GM12865 (cell line): ENCODE measurements around the gene LEMD1.

Experiments
- DNase-seq: peaks from one replicate; pipeline ENCODE4 v3.0.0; 2010; ENCODE audit warnings: low read depth
- H3K4me3 ChIP-seq: 2 replicates; pipeline ENCODE4 v1.5.1; 2011; ENCODE audit warnings: mild to moderate bottlenecking, low read depth, low read length, control low read depth
- TF ChIP-seq, protein P1 (sequence below): IDR thresholded peaks from 2 replicates; pipeline ENCODE4 v1.5.1; 2011; ENCODE audit warnings: low read length, control low read depth, low read depth, inconsistent platforms; ENCODE audit not compliant: insufficient read depth; ENCODE audit errors: missing control alignments

The LEMD1 gene

DNA sequence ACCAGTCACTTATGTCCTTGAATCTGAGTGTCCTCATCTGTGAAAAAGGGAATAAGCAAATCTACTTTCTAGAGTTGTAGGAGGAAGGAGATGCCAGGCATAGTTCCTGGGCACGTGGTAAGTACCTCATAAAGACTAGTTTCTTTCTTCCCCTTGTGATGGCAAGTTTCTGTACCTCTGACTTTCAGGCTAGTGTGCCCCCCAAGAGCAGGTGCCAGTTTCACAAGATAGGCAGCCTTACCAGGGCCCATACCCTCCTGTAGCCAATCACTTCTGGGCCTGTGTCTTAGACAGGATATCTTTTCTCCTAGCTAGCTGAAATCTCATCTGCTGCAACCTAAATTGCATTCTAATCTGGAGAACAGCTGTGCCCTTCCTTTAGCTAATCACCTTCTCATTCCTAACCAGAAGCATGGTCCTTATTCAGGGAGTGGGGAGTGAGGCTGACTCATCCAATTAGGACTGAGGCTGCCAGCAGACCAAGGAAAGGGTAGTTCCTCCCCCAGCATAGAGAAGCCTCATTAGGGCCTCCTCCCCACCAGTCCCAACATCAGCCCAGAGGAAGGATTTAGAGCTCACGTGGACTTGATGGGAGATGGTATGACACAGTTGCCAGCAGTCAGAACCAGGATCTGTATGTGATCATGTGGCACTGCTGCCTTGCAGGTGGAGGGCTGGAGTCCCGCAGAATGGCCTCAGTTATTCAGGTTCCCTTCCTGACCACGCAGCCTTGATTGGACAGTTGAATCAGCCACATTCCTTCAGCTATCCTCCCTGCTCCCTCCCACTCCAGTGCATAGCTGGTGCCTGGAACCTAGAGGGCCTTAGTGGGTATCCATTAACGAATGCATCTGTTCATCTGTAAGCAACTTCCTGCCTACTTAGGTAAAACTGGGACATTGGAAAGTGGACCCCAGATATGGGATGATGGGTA is 73.0 kb downstream of the LEMD1 start:
- DNase-seq: no peak
- TF ChIP-seq, protein P1, sequence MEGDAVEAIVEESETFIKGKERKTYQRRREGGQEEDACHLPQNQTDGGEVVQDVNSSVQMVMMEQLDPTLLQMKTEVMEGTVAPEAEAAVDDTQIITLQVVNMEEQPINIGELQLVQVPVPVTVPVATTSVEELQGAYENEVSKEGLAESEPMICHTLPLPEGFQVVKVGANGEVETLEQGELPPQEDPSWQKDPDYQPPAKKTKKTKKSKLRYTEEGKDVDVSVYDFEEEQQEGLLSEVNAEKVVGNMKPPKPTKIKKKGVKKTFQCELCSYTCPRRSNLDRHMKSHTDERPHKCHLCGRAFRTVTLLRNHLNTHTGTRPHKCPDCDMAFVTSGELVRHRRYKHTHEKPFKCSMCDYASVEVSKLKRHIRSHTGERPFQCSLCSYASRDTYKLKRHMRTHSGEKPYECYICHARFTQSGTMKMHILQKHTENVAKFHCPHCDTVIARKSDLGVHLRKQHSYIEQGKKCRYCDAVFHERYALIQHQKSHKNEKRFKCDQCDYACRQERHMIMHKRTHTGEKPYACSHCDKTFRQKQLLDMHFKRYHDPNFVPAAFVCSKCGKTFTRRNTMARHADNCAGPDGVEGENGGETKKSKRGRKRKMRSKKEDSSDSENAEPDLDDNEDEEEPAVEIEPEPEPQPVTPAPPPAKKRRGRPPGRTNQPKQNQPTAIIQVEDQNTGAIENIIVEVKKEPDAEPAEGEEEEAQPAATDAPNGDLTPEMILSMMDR: no peak
- H3K4me3 ChIP-seq: no peak overlapping the region

- TF ChIP-seq, protein P1: no peak
- no peak for DNase-seq
- H3K4me3 ChIP-seq: no peak overlapping the region
Measured at GRCh38 chr1:205346956-205347574, 74.8 kb downstream of the LEMD1 start.

DNA sequence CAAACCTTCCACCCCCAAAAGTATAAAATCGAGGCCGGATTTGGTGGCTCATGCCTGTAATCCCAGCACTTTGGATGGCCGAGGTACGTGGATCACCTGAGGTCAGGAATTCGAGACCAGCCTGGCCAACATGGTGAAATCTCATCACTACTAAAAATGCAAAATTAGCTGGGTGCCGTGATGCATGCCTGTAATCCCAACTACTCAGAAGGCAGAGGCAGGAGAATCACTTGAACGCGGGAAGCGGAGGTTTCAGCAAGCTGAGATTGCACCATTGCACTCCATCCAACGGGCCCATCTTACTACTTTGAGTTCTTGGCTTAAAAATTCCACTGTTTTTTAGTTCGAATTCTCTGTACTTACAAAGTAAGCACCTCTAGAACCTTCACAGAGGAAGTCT is 76.1 kb downstream of the LEMD1 start:
- TF ChIP-seq, protein P1: no peak
- no peak overlapping the region for H3K4me3 ChIP-seq

DNA sequence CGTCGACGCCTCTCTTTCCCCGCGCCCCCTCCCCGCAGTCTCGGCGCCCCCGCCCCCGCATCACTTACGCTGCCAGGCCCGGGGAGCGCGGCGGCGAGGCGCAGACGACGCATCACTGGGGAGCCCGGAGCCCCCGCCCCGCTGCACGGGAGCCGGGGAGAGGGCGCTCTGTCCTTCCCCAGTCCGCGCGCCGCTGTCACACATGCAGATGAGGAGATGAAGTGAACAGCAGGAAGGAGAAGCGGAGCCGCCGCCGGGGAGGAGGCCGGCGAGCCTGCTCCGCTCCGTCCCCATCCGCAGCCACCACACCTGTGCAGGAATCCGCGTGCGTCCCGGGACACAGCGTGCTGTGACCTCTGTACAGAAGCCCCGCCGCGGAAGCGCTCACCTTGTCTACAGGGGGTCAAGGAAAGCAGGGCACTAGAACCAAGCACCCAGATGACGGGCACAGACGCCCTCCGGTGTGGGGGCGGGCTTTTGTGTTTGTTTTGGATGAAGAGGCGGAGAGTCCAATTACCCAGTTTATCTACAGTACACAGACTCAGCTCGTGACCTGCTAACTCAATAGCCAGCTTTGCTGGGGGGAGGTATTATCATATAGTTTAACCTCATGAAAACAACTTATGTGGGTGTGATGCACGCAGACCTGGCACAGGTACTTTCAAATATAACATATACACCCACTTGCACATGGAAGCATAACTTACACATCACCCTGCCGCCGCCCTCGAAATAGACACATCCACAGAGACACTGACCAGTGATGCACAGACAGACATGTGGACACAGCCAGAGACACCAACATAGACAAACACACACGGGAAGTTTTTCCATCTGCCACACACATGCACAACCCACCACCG is 77.6 kb downstream of the LEMD1 start:
- no peak overlapping the region for H3K4me3 ChIP-seq
- DNase-seq: no peak
- TF ChIP-seq, protein P1: no peak

More for the DNA sequence above, 76.1 kb downstream of the LEMD1 start:
- DNase-seq: no peak

DNA sequence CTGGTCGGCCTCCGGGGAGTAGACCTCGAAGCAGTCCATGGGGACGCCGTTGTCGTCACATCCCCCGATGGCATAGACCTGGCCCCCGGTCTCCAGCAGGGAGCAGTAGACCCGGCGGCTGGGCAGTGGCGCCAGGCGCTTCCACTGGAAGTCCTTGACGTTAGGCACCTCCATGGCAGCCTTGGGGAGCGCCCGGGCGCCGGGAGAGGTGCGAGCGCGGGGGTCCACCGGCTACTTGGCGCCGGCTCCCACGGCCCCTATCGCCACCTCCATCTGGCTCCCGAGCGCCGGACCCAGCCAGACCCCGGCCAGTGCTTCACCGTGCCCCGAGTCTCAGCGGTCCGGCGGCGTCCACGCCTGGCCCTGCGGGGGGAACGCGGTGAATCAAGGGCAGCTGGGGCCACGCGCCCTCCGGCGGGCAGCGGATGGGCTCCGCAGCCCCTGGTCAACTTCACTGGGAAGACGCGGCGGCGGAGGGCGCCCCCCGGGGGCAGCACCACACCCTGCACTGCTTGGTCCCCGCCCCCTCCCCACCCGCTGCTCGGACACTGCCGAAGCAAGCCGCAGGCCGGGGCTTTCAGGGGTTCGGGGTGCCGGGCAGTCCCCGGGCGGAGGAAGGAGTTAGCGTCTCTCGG is 78.3 kb downstream of the LEMD1 start:
- no peak for DNase-seq
- no peak overlapping the region for H3K4me3 ChIP-seq
- TF ChIP-seq, protein P1: no peak

- TF ChIP-seq, protein P1: no peak
- no peak for DNase-seq
- no peak overlapping the region for H3K4me3 ChIP-seq
Measured at GRCh38 chr1:205342986-205343385, 78.9 kb downstream of the LEMD1 start.
